GM21737 (cell line): ENCODE results near the gene APRT.

Source experiments
- ATAC-seq: cut with Tn5 transposase; IDR thresholded peaks from one replicate; pipeline ENCODE4 v1.9.1; 2021; ENCODE audit warnings: mild to moderate bottlenecking, moderate library complexity; ENCODE audit not compliant: unreplicated experiment

APRT gene

GRCh38 chr16:88809068-88809675 is 2.6 kb downstream of the APRT start:
- ATAC-seq, result no peak

GRCh38 chr16:88807626-88808453 is 3.9 kb downstream of the APRT start:
- ATAC-seq, result no peak

GRCh38 chr16:88807142-88807625 is 4.5 kb downstream of the APRT start:
- no peak for ATAC-seq

GRCh38 chr16:88806491-88807111 is 5.1 kb downstream of the APRT start:
- no peak for ATAC-seq

GRCh38 chr16:88805887-88806393 is 5.8 kb downstream of the APRT start:
- ATAC-seq, result no peak

GRCh38 chr16:88805340-88805715 is 6.4 kb downstream of the APRT start:
- no peak for ATAC-seq

- no peak for ATAC-seq
These were observed 7.0 kb downstream of the APRT start for GRCh38 chr16:88804552-88805339.

- ATAC-seq, result no peak
These were observed 7.6 kb downstream of the APRT start for GRCh38 chr16:88804173-88804551.

GRCh38 chr16:88803264-88803987 is 8.3 kb downstream of the APRT start, which contains the start of gene CDT1:
CDT1 (plus strand) TSS chr16:88803789; CDS start chr16:88803832, 43 bp downstream.
- ATAC-seq, result peak; percentile 32

- no peak for ATAC-seq
These were observed 11.5 kb downstream of the APRT start for GRCh38 chr16:88800277-88800592.

- no peak for ATAC-seq
These were observed 12.0 kb downstream of the APRT start for GRCh38 chr16:88799569-88800276.

GRCh38 chr16:88798772-88799455 is 12.8 kb downstream of the APRT start:
- ATAC-seq, result no peak

GRCh38 chr16:88798073-88798472 is 13.7 kb downstream of the APRT start:
- no peak for ATAC-seq

- no peak for ATAC-seq
These were observed 15.4 kb downstream of the APRT start for GRCh38 chr16:88796278-88796677.

- no peak for ATAC-seq
These were observed 18.3 kb downstream of the APRT start for GRCh38 chr16:88793251-88793954.

GRCh38 chr16:88792668-88793250 is 19.0 kb downstream of the APRT start:
- no peak for ATAC-seq

- no peak for ATAC-seq
These were observed 19.6 kb downstream of the APRT start for GRCh38 chr16:88792078-88792550.
